Measurements from ENCODE around the gene CD2. TPM values are rescaled to one million over a fixed set of nuclear protein-coding genes. Genes with fewer than 3 reads are reported as not detected.
"Not testable (repeated sequence)": the region's sequence is repeated elsewhere in the genome, so short reads cannot be mapped to it uniquely, and the experiment has no call there.

The CD2 gene
- polyA plus RNA-seq, 12 donors, result 0.21 to 3.1 (median 0.32) TPM; not detected in 3

- no peak for DNase-seq
Observed at GRCh38 chr1:116726872-116727820, 27.1 kb upstream of the CD2 start.

- no peak for DNase-seq
Observed at GRCh38 chr1:116731439-116731838, 22.8 kb upstream of the CD2 start.

DNA sequence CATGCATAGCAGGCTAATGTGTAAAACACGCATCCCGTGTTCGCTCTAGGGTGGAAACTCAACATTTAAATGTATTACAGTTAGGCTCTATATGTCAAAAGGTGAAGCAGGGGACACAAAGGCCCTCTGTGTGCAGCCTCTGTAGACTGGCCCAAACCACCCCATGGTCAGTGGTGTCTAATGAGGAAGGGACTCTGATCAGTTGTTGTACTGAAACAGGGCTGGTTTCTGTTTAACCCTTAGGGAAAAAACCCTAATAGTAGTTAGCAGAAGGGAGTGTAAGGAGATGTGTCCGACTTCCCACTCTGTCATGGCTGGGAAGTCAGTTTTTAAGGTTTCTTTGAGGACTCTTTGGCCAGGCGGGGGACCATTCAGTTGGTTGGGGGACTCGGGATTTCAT lies 21.5 kb upstream of the CD2 start:
- DNase-seq, result no peak

DNA sequence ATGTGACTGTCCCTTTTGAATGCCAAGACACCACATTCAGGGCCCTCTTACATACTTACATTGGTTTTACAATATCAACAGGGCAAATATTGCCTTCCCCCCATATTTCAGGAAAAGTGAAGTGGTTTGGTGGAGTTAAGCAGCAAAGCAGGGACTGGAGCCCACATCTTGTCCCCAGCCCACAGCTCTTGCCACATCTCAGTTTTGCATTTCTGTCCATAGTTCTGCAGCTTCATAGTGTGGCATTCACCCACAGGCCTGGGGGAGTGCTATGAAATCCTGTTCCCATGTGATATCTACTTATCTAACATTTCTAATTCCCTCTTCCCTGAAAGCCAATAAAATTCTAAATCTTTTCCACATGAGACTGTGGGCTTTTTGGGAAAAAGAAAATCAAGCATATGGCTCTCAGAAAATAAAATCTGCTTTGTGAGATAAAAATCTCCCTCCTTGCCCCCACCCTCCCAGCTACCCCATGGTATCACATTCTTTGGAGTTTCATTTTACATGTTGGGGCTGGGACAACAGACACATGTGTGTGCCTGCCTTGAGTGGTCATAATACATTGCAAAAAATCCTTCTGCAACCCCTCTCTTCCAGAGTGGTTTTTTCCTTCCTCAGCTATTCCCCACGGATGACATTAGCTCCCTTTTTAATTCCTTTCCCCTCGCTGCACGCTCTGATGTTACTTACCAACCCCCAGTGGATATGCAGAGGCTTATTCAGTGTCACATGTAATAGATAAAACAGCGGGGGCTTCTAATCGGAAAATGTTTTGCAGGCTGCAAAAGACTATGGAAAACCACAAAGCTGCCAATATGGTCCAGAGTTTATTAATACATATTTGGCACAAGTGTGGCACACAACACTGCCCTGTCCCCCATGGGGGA lies 20.5 kb upstream of the CD2 start:
- DNase-seq, result no peak

- DNase-seq, result no peak
Observed at GRCh38 chr1:116735246-116735645, 19.0 kb upstream of the CD2 start.

DNA sequence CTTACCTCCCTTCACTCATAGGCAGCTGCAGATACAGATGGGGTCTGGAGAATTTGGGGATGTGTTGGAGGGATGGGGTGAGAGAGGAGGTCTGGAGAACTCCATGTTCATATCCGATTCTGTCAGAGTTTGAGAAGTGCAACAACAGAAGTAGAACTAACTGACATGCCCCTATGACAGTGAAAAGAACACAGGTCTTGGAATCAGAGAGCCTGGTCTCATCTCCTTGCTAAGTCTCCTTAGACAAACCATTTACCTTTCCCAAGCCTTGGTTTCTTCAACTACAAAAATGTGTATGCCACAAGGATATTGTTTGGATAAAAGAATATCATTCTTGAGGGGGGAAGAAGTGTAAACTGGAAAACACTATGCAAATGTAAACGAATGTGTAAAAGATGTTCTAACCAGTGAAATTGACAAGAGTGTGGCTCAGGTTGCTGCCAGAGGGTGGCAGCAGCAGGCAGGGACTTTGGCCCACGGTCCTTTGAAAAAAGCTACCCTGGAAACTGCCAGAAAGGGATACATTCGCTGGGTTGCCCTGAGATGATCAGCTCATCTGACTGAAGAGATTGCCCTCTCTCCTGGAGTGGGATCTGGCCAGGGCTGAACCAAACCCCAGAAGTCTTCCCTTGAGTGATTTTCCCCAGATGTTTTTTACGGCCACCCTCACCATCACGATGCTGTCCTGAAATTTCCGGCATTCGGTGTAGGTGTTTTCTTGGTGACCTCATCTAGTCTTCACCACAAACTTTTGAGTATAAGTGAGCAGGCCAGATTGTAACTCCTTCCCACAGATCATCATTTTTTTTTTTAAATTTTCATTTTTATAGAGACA lies 17.0 kb upstream of the CD2 start:
- DNase-seq, result peak; percentile 61

- DNase-seq, result no peak
Observed at GRCh38 chr1:116737855-116738321, 16.3 kb upstream of the CD2 start.

- DNase-seq, result no peak
Observed at GRCh38 chr1:116738673-116739370, 15.4 kb upstream of the CD2 start.

DNA sequence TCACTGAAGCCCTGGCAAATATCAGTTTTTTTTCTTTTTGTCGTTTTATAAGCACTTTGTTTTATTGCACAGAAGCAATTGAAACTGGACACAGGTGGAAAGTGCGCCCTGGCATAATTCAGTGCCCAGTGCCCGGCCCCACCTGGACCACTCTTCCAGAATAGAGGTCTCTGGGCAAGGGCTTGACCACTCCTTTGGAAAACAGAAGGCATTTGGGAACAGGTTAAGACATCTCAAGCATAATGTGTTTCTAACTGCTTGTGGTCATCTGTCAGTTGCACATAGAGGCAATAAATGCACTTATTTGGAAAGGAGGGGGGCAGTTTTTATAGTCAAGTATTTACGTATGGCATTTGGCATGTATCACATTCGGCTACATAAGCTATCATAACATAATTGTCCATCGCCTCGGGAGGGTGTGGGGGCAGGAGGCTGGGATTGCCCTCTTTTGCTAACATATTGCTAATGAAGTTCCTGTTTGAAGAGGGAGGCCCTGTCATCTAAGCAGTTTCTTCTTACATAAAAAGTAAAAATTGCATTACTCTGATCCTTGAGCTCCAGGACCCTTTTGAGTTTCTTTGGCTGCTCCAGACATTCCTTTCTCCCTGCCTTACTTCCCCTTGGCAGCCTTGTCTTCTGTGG lies 14.7 kb upstream of the CD2 start:
- no peak for DNase-seq

- no peak for DNase-seq
Observed at GRCh38 chr1:116740296-116740695, 13.9 kb upstream of the CD2 start.

DNA sequence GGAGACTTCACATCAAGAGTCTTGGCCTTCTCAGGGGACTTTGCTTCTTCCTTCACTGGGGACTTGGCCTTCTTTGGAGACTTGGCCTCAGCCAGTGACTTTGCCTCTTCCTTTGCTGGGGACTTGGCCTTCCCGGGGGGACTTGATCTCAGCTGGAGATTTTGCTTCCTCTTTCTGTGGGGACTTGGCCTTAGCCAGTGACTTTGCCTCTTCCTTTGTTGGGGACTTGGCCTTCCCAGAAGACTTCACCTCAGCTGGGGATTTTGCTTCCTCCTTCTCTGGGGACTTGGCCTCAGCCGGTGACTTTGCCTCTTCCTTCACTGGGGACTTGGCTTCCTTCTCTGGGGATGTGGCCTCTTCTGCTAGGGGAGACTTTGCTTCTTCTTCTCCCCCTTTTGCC lies 13.5 kb upstream of the CD2 start:
- no peak for DNase-seq

GRCh38 chr1:116741836-116742565 lies 12.2 kb upstream of the CD2 start:
- no peak for DNase-seq

DNA sequence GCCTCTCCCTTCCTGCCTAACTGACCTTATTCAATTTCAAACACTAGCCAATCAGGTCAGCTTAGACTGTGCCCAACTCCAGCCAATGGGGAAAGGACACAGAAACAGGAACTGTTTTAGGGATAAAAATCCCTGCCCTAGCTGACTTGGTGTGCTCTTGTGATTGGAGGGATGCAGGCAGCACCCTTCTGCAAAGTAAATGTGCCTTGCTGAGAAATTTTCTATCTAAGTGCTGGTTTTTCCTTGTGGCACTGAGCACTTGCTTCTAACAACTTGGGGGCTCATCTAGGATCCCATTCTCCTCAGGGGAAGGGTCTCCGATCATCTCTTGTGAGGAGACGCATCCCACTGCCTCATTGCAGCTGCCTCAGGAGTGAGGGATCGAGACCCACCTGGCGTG lies 10.7 kb upstream of the CD2 start:
- no peak for DNase-seq

GRCh38 chr1:116748272-116748671 lies 6.0 kb upstream of the CD2 start:
- no peak for DNase-seq

- DNase-seq, result no peak
Observed at GRCh38 chr1:116751146-116751545, 3.1 kb upstream of the CD2 start.

- no peak for DNase-seq
Observed at GRCh38 chr1:116751621-116752020, 2.6 kb upstream of the CD2 start.

- DNase-seq, result no peak
Observed at GRCh38 chr1:116753312-116753711, 918 bp upstream of the CD2 start.

DNA sequence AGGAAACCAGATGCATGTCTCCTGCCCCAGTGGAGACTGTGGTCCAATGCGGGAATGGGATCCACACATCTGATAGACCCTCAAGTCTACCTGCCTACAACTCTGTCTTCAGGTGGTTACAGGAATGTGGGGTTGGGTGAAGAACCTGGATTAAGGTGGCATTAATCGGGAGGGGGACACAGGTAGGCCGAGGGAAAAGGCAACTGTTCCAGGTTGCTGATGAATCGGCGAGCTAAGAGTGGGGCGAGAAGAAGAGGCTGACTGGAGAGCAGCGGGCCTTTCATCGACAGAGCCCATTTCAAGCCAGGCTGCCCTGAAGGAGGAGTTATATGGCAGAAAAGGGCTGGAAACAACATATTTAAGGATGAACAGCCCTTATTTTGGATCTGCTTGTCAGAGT lies 836 bp downstream of the CD2 start:
- DNase-seq, result no peak

GRCh38 chr1:116755681-116756080 lies 1.5 kb downstream of the CD2 start:
- no peak for DNase-seq

DNA sequence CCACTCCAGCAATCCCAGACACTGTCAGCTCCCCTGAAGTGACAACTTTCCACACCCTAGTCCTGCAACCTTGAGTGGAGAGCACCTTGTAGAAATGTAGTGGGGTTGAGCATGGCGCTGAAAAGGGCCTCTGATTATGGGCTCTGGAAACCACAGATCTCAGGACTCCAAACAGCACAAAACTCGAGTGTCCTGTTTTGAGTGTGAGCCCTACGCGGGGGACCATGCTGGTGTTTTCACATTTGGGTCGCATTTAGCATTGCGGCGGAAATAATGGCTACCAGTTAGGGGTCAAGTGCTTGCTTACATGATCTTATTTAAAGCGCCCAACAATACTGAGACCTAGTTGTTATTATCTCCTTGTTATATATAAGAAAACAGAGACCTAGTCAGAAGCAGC lies 1.9 kb downstream of the CD2 start:
- DNase-seq, result not testable (repeated sequence)

All from muscle of arm (tissue), 12 donors.